ENCODE results near the gene ZNF697.

ZNF697 gene

DNA sequence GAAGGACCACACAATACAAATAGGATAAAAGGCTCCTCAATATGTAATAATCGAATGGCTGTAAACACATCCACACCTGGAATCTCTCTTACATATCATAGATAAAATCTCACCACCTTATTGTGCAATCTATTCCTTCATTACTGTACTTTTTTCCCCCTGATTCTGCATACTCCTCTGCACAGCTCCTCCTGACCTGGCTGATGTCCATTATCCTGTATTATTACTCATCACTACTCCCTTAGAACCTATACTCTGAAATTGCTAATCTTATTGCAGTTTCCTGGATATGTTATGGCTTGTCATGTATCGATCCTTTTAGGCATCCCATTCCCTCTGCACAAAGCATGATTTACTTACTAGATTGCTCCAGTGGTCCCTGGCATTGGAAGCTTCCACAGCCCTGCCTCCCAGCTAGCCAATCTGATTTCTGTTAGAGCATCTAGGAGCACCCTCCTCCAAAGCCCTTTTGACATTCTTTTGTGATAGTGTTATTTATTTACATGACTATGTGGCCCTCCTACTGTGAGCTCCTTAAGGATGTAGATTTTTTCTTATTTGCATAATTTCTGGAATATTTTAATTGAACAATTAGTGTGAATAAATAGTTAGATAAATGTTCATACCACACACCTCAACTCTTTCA is 39.5 kb upstream of the ZNF697 start:
- Histone ChIP-seq H3K27ac (ENCODE audit: poor library complexity, severe bottlenecking) (peak overlapping the region; percentile 75), H3K27me3 (ENCODE audit: insufficient read depth, poor library complexity, severe bottlenecking) (no peaks in the 10 kb centered on the region), H3K4me3 (ENCODE audit: severe bottlenecking) (no peak overlapping the region), H3K4me1 (ENCODE audit: insufficient read depth, poor library complexity, severe bottlenecking) (peaks cover 21% of the 10 kb centered on the region), H3K9me3 (ENCODE audit: severe bottlenecking) (no peaks in the 10 kb centered on the region), H3K36me3 (ENCODE audit: low read depth) (no peaks in the 10 kb centered on the region)
- TF ChIP-seq, protein P1, sequence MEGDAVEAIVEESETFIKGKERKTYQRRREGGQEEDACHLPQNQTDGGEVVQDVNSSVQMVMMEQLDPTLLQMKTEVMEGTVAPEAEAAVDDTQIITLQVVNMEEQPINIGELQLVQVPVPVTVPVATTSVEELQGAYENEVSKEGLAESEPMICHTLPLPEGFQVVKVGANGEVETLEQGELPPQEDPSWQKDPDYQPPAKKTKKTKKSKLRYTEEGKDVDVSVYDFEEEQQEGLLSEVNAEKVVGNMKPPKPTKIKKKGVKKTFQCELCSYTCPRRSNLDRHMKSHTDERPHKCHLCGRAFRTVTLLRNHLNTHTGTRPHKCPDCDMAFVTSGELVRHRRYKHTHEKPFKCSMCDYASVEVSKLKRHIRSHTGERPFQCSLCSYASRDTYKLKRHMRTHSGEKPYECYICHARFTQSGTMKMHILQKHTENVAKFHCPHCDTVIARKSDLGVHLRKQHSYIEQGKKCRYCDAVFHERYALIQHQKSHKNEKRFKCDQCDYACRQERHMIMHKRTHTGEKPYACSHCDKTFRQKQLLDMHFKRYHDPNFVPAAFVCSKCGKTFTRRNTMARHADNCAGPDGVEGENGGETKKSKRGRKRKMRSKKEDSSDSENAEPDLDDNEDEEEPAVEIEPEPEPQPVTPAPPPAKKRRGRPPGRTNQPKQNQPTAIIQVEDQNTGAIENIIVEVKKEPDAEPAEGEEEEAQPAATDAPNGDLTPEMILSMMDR (IDR thresholded peaks at IDR 0.05; ENCODE audit: poor library complexity, severe bottlenecking): no peak
- no peak for DNase-seq (ENCODE audit: low spot score)
- peak; percentile 88 for ATAC-seq (ENCODE audit: low read depth)

GRCh38 chr1:119686661-119687060 is 38.6 kb upstream of the ZNF697 start:
- H3K4me3 ChIP-seq (ENCODE audit: severe bottlenecking): no peak overlapping the region

DNA sequence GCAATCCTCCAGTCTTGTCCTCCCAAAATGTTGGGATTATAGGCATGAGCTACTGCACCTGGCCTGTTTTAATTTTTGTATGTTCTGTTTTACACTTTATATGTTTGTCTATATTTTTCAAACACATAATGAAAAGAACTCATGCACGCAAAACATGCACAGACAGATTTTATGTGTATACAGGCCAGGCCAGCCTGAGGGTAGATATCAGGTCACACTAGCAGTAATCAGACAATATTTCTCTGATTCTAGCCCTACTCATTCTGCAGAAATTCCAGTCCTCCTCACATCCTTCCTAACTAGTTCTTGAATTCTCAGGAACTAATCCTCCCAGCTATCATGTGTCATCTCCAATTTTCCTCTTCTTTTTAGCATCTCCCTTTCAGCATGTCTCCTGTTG is 35.8 kb upstream of the ZNF697 start:
- Histone ChIP-seq H3K27ac (ENCODE audit: poor library complexity, severe bottlenecking) (no peak overlapping the region), H3K27me3 (ENCODE audit: insufficient read depth, poor library complexity, severe bottlenecking) (no peaks in the 10 kb centered on the region), H3K4me3 (ENCODE audit: severe bottlenecking) (no peak overlapping the region), H3K36me3 (ENCODE audit: low read depth) (no peaks in the 10 kb centered on the region), H3K4me1 (ENCODE audit: insufficient read depth, poor library complexity, severe bottlenecking) (peaks cover 21% of the 10 kb centered on the region), H3K9me3 (ENCODE audit: severe bottlenecking) (no peaks in the 10 kb centered on the region)
- ATAC-seq (ENCODE audit: low read depth) (no peak), DNase-seq (ENCODE audit: low spot score) (no peak)
- TF ChIP-seq, protein P1 (IDR thresholded peaks at IDR 0.05; ENCODE audit: poor library complexity, severe bottlenecking): no peak

More at GRCh38 chr1:119686661-119687060, 38.6 kb upstream of the ZNF697 start:
- H3K4me1 ChIP-seq (ENCODE audit: insufficient read depth, poor library complexity, severe bottlenecking): peaks cover 21% of the 10 kb centered on the region
- H3K27ac ChIP-seq (ENCODE audit: poor library complexity, severe bottlenecking): peak overlapping the region; percentile 75
- no peaks in the 10 kb centered on the region for H3K36me3 ChIP-seq (ENCODE audit: low read depth)
- no peaks in the 10 kb centered on the region for H3K27me3 ChIP-seq (ENCODE audit: insufficient read depth, poor library complexity, severe bottlenecking)
- ATAC-seq (ENCODE audit: low read depth): peak; percentile 78
- peak; percentile 80 for DNase-seq (ENCODE audit: low spot score)
- TF ChIP-seq, protein P1 (IDR thresholded peaks at IDR 0.05; ENCODE audit: poor library complexity, severe bottlenecking): no peak
- no peaks in the 10 kb centered on the region for H3K9me3 ChIP-seq (ENCODE audit: severe bottlenecking)

DNA sequence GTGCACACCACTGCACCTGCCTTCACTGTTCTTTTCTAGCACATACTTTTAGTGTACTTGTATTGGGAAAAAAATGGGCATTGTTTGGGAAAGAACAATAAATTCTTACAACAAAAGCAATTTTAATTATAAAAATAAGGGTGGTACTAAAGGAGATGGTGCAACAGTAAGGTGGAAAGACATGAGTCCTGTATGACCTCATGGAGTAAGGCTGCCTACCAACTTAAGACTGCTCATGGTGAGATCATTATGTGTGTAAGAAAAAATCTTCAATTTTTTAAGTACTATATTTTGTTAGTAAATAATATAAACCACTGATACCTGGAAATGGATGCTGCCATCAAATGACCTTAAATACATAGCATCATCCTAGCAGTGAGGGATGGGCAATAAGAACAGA is 34.1 kb upstream of the ZNF697 start:
- ATAC-seq (ENCODE audit: low read depth) (no peak), DNase-seq (ENCODE audit: low spot score) (no peak)
- Histone ChIP-seq H3K4me3 (ENCODE audit: severe bottlenecking) (no peak overlapping the region), H3K36me3 (ENCODE audit: low read depth) (no peaks in the 10 kb centered on the region), H3K4me1 (ENCODE audit: insufficient read depth, poor library complexity, severe bottlenecking) (peaks cover 10% of the 10 kb centered on the region), H3K27ac (ENCODE audit: poor library complexity, severe bottlenecking) (no peak overlapping the region), H3K27me3 (ENCODE audit: insufficient read depth, poor library complexity, severe bottlenecking) (no peaks in the 10 kb centered on the region), H3K9me3 (ENCODE audit: severe bottlenecking) (no peaks in the 10 kb centered on the region)
- TF ChIP-seq, protein P1 (IDR thresholded peaks at IDR 0.05; ENCODE audit: poor library complexity, severe bottlenecking): no peak

- H3K27me3 ChIP-seq (ENCODE audit: insufficient read depth, poor library complexity, severe bottlenecking): no peaks in the 10 kb centered on the region
- no peak for DNase-seq (ENCODE audit: low spot score)
Measured at GRCh38 chr1:119681560-119681959, 33.5 kb upstream of the ZNF697 start.

More at GRCh38 chr1:119681560-119681959, 33.5 kb upstream of the ZNF697 start:
- Histone ChIP-seq H3K27ac (ENCODE audit: poor library complexity, severe bottlenecking) (no peak overlapping the region), H3K4me3 (ENCODE audit: severe bottlenecking) (no peak overlapping the region), H3K4me1 (ENCODE audit: insufficient read depth, poor library complexity, severe bottlenecking) (peaks cover 7% of the 10 kb centered on the region), H3K36me3 (ENCODE audit: low read depth) (no peaks in the 10 kb centered on the region), H3K9me3 (ENCODE audit: severe bottlenecking) (no peaks in the 10 kb centered on the region)
- ATAC-seq (ENCODE audit: low read depth): no peak
- TF ChIP-seq, protein P1 (IDR thresholded peaks at IDR 0.05; ENCODE audit: poor library complexity, severe bottlenecking): no peak

Measured in RWPE2 (cell line).